HG03575 (cell line): ENCODE measurements around the gene ZNF362.

Source experiments
- ATAC-seq: cut with Tn5 transposase; IDR thresholded peaks from one replicate; pipeline ENCODE4 v1.9.1; 2021; ENCODE audit not compliant: unreplicated experiment, insufficient number of reproducible peaks, low FRiP score; ENCODE audit errors: extremely low read depth

The ZNF362 gene

GRCh38 chr1:33331444-33332356 is 75.4 kb downstream of the ZNF362 start:
- no peak for ATAC-seq

- ATAC-seq, result no peak
These were observed 76.1 kb downstream of the ZNF362 start for GRCh38 chr1:33332357-33332789.

DNA sequence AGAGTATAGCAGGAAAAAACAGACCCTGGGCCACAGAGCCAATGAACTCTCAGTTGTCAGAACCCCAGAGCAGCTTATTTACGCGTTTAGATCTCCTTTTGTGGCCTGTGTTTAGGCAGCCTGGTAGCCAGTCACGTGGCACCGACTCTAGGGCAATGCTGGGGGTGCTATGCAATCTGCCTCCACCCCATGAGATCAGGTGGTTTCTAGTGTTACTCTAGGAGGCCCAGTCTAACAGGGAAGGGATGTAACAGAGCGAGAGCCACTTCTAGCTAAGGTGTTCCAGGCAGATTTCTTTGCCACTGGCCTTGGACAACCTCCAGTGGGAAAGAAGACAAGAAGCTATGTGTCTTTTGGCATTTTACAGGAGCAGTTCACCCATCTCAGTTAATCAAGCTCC is 76.6 kb downstream of the ZNF362 start:
- no peak for ATAC-seq

DNA sequence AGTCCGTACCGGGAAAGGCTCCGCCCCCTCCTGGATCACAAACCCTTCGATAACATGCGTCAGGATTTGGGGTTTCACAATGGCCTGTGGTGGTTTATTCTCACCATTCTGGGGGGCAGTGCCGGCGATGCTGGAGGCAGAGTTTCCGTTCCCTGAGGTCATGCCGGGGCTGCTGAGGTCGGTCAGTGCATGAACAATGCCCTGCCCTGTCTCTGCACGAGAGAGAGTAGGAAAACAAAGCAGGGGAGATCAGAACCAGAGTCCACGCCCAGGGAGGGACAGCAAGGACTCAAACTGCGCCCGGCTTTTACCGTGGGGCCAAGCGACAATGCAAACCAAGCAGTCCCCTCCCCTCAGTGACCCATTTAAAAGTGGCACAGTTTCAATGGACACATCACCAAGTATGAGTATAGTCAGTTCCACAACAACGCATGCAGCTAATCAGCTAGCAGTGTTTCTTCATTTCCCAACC is 77.8 kb downstream of the ZNF362 start:
- no peak for ATAC-seq

DNA sequence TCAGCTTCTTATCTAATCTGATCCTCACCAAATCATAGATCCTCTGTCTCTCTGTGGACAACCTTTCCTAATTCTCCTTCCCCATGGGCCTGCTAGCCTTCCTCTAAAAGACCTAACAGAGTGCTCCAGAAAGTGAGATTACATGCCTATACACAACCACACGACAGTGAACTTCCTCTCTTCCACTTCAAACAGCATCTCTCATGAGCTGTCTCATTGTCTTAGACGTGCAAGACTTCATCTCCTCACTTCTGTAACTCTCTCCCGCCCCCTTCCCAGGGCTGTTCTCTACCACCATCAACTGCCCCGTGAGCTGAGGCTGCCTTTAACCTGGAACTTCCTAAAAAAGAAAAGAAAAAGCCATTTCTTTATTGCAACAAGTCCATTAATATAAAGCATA is 78.7 kb downstream of the ZNF362 start:
- no peak for ATAC-seq

- no peak for ATAC-seq
These were observed 80.3 kb downstream of the ZNF362 start for GRCh38 chr1:33336580-33336979.

GRCh38 chr1:33337441-33337840 is 81.1 kb downstream of the ZNF362 start:
- no peak for ATAC-seq

GRCh38 chr1:33338048-33338439 is 81.8 kb downstream of the ZNF362 start:
- ATAC-seq, result no peak

DNA sequence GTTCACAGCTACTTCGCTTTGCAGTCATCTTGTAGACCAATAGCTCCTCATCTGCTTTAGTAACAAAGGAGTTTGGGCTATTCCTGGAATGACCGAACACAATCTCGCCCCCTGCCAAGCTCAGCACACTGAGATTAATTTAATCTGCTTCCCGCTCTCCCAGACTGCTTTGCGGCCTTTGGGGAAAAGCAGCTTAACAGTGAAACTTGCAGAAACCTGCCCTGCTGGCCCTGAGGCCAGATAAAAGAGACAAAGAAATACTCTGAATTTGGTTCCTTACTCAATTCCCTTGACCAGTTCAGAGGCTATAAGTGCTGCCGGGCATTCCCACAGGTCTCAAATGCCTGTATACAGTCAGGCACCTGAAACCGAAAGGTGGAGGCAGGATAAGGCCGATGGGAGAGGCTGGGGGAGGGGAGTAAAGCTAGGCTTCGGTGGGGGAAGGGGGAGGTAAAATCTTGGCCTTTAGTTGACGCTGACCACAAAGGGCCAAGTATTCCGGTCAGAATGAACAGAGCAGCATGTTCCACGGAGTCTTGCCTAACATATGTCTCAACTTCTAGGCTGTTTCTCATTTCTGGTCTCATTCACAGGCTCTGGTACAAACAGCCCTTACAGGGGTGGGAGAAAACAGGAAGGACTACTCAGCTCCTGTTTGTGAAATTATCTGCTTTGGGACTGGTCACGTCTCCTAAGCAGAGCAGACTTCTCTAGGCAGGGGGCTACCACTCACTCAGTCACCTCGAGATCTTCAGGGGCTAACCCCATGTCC is 82.3 kb downstream of the ZNF362 start:
- no peak for ATAC-seq

GRCh38 chr1:33339413-33339812 is 83.1 kb downstream of the ZNF362 start:
- no peak for ATAC-seq

DNA sequence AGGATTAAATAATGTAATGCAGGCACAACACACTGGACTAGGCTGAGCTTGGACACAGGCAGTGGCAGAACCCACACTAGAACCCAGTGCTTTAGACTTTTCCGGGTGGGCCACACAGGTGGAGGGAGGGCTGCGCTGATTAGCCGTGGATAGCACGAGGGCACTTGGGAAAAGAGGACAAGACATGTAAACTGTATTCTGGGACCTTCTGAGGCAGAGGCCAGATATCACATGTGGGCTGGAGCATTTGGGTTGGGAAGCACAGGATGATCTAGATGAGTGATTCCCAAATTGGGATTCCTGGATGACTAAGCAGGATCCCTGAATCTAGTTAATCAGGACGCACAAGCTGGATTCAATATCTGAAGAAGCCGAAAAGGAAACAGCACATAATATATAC is 84.9 kb downstream of the ZNF362 start:
- no peak for ATAC-seq

- no peak for ATAC-seq
These were observed 85.9 kb downstream of the ZNF362 start for GRCh38 chr1:33342041-33342723.

- ATAC-seq, result no peak
These were observed 87.2 kb downstream of the ZNF362 start for GRCh38 chr1:33343539-33343938.

DNA sequence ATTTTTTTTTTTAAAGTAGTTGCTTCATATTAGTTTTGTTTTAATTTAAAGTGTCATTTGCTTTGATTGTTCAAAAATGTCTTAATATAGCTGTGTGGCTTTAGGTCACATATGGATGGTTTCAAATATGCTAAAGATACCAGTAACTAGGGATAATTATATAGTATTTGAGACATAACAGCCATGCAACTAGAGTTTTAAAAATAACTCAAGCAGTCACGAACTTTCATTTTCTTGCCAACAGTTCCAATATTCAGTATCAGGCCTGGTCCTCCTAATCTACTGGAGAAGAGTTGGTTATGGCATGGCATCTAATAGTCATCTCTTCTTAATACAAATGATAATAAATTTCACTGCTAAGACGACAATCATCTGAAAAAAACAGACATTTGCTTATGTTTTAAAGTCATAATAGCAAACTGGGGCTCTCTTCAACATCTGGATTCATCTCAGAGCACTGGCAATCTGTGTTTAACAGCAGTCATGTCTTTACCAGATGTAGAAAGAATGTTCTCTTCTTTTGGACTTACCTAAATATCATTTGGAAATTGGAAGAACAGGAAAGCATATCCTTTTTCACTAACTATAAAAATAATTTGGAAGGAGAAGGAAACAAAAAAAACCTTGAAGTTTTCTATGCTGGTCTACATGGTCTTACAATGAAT is 88.7 kb downstream of the ZNF362 start:
- ATAC-seq, result no peak

DNA sequence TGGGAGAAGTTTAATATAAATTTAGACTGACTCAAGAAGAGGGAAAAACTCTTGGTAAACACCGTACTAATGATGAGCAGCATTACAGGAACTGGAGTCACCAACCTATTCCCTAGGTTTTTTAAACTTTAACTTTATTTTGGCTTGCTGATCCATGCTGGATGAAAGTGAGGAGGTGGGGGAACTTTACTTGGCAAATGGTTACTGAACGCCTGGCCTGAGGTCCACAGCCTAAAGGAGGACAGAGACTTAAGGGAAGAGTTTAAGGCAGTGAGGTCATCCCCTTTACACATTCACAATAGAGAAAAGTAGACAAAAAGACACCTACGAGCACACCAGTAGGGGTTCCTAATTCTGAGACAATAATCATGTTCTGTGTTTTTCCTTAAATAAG is 90.2 kb downstream of the ZNF362 start:
- ATAC-seq, result no peak

- no peak for ATAC-seq
These were observed 90.8 kb downstream of the ZNF362 start for GRCh38 chr1:33346927-33347649.

GRCh38 chr1:33347650-33347992 is 91.3 kb downstream of the ZNF362 start:
- no peak for ATAC-seq

DNA sequence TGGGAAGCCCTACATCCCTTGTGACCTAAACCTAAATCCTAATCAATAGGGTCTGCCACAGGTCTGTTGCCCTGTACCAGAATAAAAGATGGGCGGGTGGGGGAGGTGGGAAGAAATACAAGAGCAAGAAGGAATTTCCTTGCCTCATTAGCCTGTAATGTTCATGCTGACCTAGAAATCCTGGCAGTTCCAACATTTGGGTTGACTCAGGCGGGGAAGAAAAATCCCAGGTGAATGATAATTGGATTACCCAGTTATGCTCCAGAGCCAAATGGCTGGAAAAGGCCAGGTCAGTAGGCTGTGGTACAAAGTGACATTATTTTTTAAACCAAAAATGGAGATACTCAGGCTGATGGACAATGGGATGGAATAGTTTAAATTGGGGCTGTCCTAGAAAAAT is 91.9 kb downstream of the ZNF362 start:
- ATAC-seq, result no peak

DNA sequence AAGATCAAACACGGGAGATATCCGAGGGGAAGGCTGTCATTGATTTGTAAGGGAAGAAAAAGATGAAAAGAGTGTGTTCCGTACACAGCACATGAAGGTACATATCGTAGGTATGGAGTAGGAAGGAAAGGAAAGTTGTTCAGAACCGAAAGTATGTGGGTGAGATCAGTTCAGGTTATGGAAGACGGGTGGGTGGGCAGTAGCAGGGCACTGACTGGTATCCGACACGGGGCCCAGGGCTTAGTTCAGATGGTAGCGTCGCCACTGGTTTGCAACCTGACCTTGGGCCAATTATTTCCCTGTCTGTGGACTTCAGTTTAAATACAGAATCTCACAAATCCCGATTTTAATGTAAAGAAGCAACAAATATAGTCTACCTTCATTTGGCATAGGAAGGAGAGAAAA is 92.4 kb downstream of the ZNF362 start:
- no peak for ATAC-seq
